HG03025 (cell line): ENCODE results near the gene GEMIN2.
"Not testable (repeated sequence)": the region's sequence is repeated elsewhere in the genome, so short reads cannot be mapped to it uniquely, and the experiment has no call there.

Experiments used
- ATAC-seq: cut with Tn5 transposase; IDR thresholded peaks from one replicate; pipeline ENCODE4 v1.9.1; 2021; ENCODE audit warnings: mild to moderate bottlenecking, moderate library complexity; ENCODE audit not compliant: unreplicated experiment, low FRiP score

Gene GEMIN2

GRCh38 chr14:39175445-39176262 lies 61.5 kb downstream of the GEMIN2 start:
- peak; percentile 3 for ATAC-seq

DNA sequence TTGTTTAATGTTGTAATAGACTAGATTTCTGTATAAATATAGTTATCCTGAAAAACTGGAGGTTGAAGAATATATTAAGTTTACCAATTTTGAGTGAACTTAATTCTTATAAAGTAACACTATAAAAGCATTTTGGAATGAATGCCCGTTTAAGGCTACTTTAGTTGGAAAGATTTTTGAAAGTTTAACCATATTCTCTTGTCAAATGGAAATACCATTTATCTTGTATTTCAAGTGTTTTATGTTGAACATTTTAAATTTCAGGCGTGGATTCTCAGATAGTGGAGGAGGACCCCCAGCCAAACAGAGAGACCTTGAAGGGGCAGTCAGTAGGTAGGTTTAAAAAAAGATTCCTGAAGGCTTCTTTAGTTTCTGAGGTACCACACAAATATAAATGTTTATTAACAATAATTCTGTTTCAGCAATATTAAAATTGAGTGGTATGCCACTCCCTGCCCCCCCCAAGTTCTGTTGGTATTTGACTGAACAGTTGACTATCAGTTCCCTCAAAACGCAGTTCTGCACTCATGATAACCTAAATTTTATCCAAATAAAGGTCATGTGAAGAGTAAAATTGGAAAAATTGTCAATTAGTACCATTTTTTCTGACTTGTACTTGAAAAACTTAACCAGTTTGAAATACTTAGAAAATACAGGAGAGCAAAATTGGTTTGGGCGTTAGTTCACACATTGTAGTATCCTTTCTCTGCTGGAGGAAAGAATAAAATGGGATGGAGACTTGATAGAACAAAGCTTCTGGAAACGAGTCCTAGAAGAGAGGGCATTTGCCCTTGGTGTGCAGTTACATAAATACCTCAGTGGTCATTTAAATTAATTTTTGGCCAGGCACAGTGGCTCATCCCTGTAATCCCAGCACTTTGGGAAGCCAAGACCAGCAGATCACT lies 62.4 kb downstream of the GEMIN2 start:
- ATAC-seq = no peak

- no peak for ATAC-seq
Observed at GRCh38 chr14:39177168-39177545, 63.0 kb downstream of the GEMIN2 start.

DNA sequence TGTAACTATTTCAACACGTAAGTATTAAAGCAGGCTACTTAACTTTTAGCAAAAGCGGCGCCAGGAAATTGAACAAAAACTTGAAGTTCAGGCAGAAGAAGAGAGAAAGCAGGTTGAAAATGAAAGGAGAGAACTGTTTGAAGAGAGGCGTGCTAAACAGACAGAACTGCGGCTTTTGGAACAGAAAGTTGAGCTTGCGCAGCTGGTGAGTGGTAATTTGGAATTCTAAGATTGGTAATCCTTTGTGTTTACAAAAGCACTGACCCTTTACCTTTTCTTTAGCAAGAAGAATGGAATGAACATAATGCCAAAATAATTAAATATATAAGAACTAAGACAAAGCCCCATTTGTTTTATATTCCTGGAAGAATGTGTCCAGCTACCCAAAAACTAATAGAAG lies 64.9 kb downstream of the GEMIN2 start:
- no peak for ATAC-seq

DNA sequence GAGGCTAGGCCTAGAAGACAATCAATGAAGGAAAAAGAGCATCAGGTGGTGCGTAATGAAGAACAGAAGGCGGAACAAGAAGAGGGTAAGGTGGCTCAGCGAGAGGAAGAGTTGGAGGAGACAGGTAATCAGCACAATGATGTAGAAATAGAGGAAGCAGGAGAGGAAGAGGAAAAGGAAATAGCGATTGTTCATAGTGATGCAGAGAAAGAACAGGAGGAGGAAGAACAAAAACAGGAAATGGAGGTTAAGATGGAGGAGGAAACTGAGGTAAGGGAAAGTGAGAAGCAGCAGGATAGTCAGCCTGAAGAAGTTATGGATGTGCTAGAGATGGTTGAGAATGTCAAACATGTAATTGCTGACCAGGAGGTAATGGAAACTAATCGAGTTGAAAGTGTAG lies 66.4 kb downstream of the GEMIN2 start:
- no peak for ATAC-seq

GRCh38 chr14:39181026-39181692 lies 67.0 kb downstream of the GEMIN2 start:
- no peak for ATAC-seq

- ATAC-seq = no peak
Observed at GRCh38 chr14:39181693-39182047, 67.5 kb downstream of the GEMIN2 start.

- ATAC-seq = no peak
Observed at GRCh38 chr14:39182770-39183684, 68.9 kb downstream of the GEMIN2 start.

GRCh38 chr14:39183685-39184003 lies 69.5 kb downstream of the GEMIN2 start:
- not testable (repeated sequence) for ATAC-seq

- no peak for ATAC-seq
Observed at GRCh38 chr14:39184628-39185255, 70.6 kb downstream of the GEMIN2 start.

DNA sequence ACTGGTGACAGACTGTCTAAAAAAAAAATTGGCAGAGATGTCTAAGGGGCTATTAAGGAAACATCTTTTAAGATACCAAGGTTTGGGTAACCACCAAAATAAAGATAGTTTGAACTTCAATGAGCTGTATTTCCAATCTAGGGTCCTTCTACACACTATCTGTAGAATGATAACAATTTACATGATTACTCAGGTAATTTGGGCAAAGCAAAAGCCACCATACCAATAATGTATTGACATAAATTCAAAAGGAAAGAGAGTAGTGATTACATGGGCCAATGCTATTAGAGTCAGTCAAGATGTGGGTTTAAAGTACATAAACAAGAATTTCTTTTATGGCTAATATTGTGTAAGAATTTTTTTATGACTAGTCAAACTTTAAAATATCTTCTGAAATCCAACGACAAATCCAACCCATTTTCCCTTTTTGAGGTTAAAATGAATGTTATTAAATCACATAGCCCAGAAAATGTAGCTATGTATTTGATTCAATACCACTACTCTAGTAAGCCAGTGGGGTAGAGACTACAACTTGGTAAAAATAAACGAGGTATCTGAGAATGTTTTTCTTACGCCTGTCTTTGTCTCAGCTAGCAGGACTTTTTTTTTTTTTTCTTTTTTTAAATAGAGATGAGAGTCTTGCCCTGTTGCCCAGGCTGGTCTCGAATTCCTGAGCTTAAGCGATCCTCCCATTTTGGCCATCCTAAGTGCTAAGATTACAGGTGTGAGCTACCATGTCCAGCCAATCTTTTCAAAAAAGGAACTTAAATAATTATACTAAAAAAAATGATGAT lies 71.3 kb downstream of the GEMIN2 start:
- no peak for ATAC-seq
